ENCODE data around the gene ODC1.

The ODC1 gene

GRCh38 chr2:10495311-10495987 lies 47.3 kb upstream of the ODC1 start:
- no peak for TF ChIP-seq EZH2 (IDR thresholded peaks at IDR 0.05; ENCODE audit: borderline replicate concordance, low read depth, low read length, severe bottlenecking)
- TF ChIP-seq CTCF (IDR thresholded peaks at IDR 0.05; ENCODE audit: borderline replicate concordance, extremely low read depth, low read length, poor library complexity, severe bottlenecking): no peak
- ATAC-seq (ENCODE audit: insufficient read depth, low read depth): no peak
- Histone ChIP-seq H3K36me3 (ENCODE audit: insufficient read depth, low read length) (no peaks in the 10 kb centered on the region), H3K27ac (ENCODE audit: low read length) (no peak overlapping the region), H3K4me2 (ENCODE audit: insufficient read depth, low read length) (no peak overlapping the region), H3K27me3 (ENCODE audit: insufficient read depth, low read length, poor library complexity) (no peaks in the 10 kb centered on the region), H4K20me1 (ENCODE audit: insufficient read depth, low read length) (no peaks in the 10 kb centered on the region), H3K9me3 (ENCODE audit: insufficient read depth, low read length, severe bottlenecking) (peaks cover 2% of the 10 kb centered on the region), H2AFZ (ENCODE audit: low read depth, low read length) (no peak overlapping the region), H3K4me1 (ENCODE audit: insufficient read depth, low read length) (peaks cover 19% of the 10 kb centered on the region), H3K79me2 (ENCODE audit: insufficient read depth, low read length) (no peaks in the 10 kb centered on the region), H3K4me3 (ENCODE audit: low read depth in 1 of 2, low read length in 2 of 2) (no peak overlapping the region), H3K9ac (ENCODE audit: low read depth, low read length) (no peak overlapping the region)
- DNase-seq: no peak

- Histone ChIP-seq H3K4me1 (ENCODE audit: insufficient read depth, low read length) (peaks cover 19% of the 10 kb centered on the region), H4K20me1 (ENCODE audit: insufficient read depth, low read length) (no peaks in the 10 kb centered on the region), H3K36me3 (ENCODE audit: insufficient read depth, low read length) (no peaks in the 10 kb centered on the region), H3K9ac (ENCODE audit: low read depth, low read length) (peak overlapping the region; percentile 35; the same call in 1 of the 2 replicates), H3K27me3 (ENCODE audit: insufficient read depth, low read length, poor library complexity) (no peaks in the 10 kb centered on the region), H3K4me2 (ENCODE audit: insufficient read depth, low read length) (0 out of 2 replicates have a peak overlapping the region, but pooled peaks have one; percentile 51), H3K4me3 (ENCODE audit: low read depth in 1 of 2, low read length in 2 of 2) (no peak overlapping the region; a peak in 1 of 4 replicates), H3K27ac (ENCODE audit: low read length) (peak overlapping the region; percentile 87), H3K79me2 (ENCODE audit: insufficient read depth, low read length) (no peaks in the 10 kb centered on the region), H3K9me3 (ENCODE audit: insufficient read depth, low read length, severe bottlenecking) (peaks cover 2% of the 10 kb centered on the region), H2AFZ (ENCODE audit: low read depth, low read length) (no peak overlapping the region; the same call in 1 of the 2 replicates)
- ATAC-seq (ENCODE audit: insufficient read depth, low read depth) (no peak), DNase-seq (no peak)
- TF ChIP-seq CTCF (IDR thresholded peaks at IDR 0.05; ENCODE audit: borderline replicate concordance, extremely low read depth, low read length, poor library complexity, severe bottlenecking): no peak
- no peak for TF ChIP-seq EZH2 (IDR thresholded peaks at IDR 0.05; ENCODE audit: borderline replicate concordance, low read depth, low read length, severe bottlenecking)
These were observed 46.4 kb upstream of the ODC1 start for GRCh38 chr2:10494351-10495066.

- Histone ChIP-seq H3K27me3 (ENCODE audit: insufficient read depth, low read length, poor library complexity) (no peaks in the 10 kb centered on the region), H3K4me1 (ENCODE audit: insufficient read depth, low read length) (peaks cover 19% of the 10 kb centered on the region), H3K4me3 (ENCODE audit: low read depth in 1 of 2, low read length in 2 of 2) (peak overlapping the region in 1 of 2 experiments; percentile 16; a peak in 1 of 4 replicates), H3K36me3 (ENCODE audit: insufficient read depth, low read length) (no peaks in the 10 kb centered on the region), H4K20me1 (ENCODE audit: insufficient read depth, low read length) (no peaks in the 10 kb centered on the region), H3K9ac (ENCODE audit: low read depth, low read length) (peak overlapping the region; percentile 35), H3K27ac (ENCODE audit: low read length) (peak overlapping the region; percentile 87), H3K79me2 (ENCODE audit: insufficient read depth, low read length) (no peaks in the 10 kb centered on the region), H3K9me3 (ENCODE audit: insufficient read depth, low read length, severe bottlenecking) (peaks cover 2% of the 10 kb centered on the region), H2AFZ (ENCODE audit: low read depth, low read length) (peak overlapping the region; percentile 70), H3K4me2 (ENCODE audit: insufficient read depth, low read length) (peak overlapping the region; percentile 51)
- TF ChIP-seq CTCF (IDR thresholded peaks at IDR 0.05; ENCODE audit: borderline replicate concordance, extremely low read depth, low read length, poor library complexity, severe bottlenecking): no peak
- no peak for TF ChIP-seq EZH2 (IDR thresholded peaks at IDR 0.05; ENCODE audit: borderline replicate concordance, low read depth, low read length, severe bottlenecking)
- ATAC-seq (ENCODE audit: insufficient read depth, low read depth) (peak; percentile 95), DNase-seq (peak; percentile 91)
These were observed 45.6 kb upstream of the ODC1 start for GRCh38 chr2:10493634-10494281.
